Left ventricle myocardium inferior (tissue), 1 donor: ENCODE data around the gene PGP. TPM values are rescaled to one million over a fixed set of nuclear protein-coding genes. Genes with fewer than 3 reads are reported as not detected.

Experiments
- DNase-seq: peaks from one replicate; pipeline ENCODE4 v3.0.0-alpha.2; 2020
- H3K27ac ChIP-seq: fragments of 200-600 bp; replicated peaks from 2 replicates; pipeline ENCODE4 v1.8.0; 2021
- H3K27me3 ChIP-seq: fragments of 200-600 bp; 2 replicates; pipeline ENCODE4 v1.8.0; 2021; ENCODE audit warnings: low read depth
- H3K36me3 ChIP-seq: fragments of 200-600 bp; 2 replicates; pipeline ENCODE4 v1.8.0; 2021
- H3K4me1 ChIP-seq: fragments of 200-600 bp; 2 replicates; pipeline ENCODE4 v1.8.0; 2021
- H3K4me3 ChIP-seq: fragments of 200-600 bp; 2 replicates; pipeline ENCODE4 v1.8.0; 2021; ENCODE audit warnings: mild to moderate bottlenecking, moderate library complexity
- H3K9me3 ChIP-seq: fragments of 200-600 bp; replicated peaks from 2 replicates; pipeline ENCODE4 v1.8.0; 2021
- intact Hi-C: fragments of 100-400 bp; cut with micrococcal nuclease; formaldehyde crosslinking; loops from one replicate; pipeline ENCODE4 v1.11.0; 2022
- total RNA-seq: library from RNA; stranded (reverse); fragmentation: NEBNext Ultra II Directional; extraction: Animal tissue kit (Norgen Biotek cat#: 25700); gene quantifications from one replicate; pipeline ENCODE4 v1.2.1, GENCODE V29; 2021
- TF ChIP-seq, protein P1 (sequence below): fragments of 200-600 bp; IDR thresholded peaks from 2 replicates; pipeline ENCODE4 v1.8.0; 2021; ENCODE audit warnings: antibody characterized with exemption, mild to moderate bottlenecking, borderline replicate concordance
- donor health status: DM: no; HTN: yes; CAD: no; lungs with severe emphysema.

PGP gene
- total RNA-seq, 1 donor from 2014 or later = 34.1 TPM

DNA sequence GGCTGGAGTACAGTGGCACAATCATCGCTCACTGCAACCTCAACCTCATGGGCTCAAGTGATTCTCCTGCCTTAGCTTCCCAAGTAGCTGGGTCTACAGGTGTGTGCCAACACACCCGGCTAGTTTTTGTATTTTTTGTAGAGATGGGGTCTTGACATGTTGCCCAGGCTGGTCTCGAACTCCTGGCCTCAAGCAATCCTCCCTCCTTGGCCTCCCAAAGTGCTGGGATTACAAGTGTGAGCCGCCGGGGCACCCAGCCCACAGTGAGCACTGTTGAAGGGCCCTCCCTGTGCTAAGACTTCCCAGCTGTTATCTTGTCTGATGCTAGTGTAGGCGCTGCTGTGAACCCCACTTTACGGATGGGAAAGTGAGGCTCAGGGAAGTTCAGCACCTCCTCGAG lies 26.2 kb downstream of the PGP start:
- no peaks in the 10 kb centered on the region for H3K36me3 ChIP-seq
- DNase-seq = no peak
- no peak overlapping the region for H3K27ac ChIP-seq
- H3K4me1 ChIP-seq = peaks cover 4% of the 10 kb centered on the region
- no peaks in the 10 kb centered on the region for H3K9me3 ChIP-seq
- no peak overlapping the region for H3K4me3 ChIP-seq
- H3K27me3 ChIP-seq = peaks cover 7% of the 10 kb centered on the region
- TF ChIP-seq, protein P1, sequence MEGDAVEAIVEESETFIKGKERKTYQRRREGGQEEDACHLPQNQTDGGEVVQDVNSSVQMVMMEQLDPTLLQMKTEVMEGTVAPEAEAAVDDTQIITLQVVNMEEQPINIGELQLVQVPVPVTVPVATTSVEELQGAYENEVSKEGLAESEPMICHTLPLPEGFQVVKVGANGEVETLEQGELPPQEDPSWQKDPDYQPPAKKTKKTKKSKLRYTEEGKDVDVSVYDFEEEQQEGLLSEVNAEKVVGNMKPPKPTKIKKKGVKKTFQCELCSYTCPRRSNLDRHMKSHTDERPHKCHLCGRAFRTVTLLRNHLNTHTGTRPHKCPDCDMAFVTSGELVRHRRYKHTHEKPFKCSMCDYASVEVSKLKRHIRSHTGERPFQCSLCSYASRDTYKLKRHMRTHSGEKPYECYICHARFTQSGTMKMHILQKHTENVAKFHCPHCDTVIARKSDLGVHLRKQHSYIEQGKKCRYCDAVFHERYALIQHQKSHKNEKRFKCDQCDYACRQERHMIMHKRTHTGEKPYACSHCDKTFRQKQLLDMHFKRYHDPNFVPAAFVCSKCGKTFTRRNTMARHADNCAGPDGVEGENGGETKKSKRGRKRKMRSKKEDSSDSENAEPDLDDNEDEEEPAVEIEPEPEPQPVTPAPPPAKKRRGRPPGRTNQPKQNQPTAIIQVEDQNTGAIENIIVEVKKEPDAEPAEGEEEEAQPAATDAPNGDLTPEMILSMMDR = no peak
- intact Hi-C loops = no loop called here

DNA sequence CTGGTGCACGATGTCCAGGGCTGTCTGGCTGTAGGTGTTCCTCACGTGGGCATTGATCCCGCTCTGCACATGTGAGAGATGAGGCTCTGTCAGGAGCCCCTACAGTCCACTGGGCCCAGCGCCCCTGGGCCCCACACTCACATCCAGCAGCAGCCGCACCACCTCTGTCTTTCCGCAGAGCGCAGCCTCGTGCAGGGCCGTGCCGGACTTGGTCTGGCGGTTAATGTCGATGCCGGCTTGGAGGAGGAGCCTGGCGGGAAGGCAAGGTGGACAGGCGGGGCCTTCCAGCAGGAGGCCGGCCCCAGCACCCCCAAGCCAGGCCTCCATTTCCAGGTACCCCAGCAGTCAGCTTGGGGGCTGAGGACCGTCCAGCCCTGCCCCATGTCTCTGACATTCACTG lies 27.4 kb downstream of the PGP start:
- DNase-seq = no peak
- Histone ChIP-seq H3K27ac (no peak overlapping the region), H3K4me1 (peaks cover 4% of the 10 kb centered on the region), H3K36me3 (no peaks in the 10 kb centered on the region), H3K4me3 (no peak overlapping the region), H3K9me3 (no peaks in the 10 kb centered on the region), H3K27me3 (peaks cover 5% of the 10 kb centered on the region)
- TF ChIP-seq, protein P1 = no peak
- intact Hi-C loops = no loop called here

DNA sequence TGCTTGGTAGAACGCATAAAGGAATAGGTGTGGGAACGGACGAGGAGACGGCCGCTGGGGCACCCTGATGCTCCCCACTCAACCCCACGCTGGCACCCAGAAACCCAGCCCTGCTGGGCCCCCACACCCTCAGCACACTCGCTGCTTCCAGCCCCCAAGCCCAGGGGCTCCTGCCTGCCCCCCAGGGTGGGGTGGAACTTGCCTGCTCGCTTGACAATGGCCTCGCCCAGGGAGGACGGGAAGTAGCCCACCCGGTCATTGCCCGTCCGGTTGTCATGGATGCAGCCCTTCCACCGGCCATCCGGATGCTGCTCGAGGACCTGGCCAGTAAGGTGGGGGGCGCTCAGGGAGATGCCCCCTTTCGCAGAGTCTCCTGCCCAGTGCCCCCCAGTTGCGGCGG lies 28.1 kb downstream of the PGP start:
- intact Hi-C loops = no loop called here
- Histone ChIP-seq H3K36me3 (no peaks in the 10 kb centered on the region), H3K27ac (no peak overlapping the region), H3K27me3 (no peaks in the 10 kb centered on the region), H3K9me3 (no peaks in the 10 kb centered on the region), H3K4me1 (peaks cover 1% of the 10 kb centered on the region), H3K4me3 (no peak overlapping the region)
- no peak for DNase-seq
- TF ChIP-seq, protein P1 = no peak

DNA sequence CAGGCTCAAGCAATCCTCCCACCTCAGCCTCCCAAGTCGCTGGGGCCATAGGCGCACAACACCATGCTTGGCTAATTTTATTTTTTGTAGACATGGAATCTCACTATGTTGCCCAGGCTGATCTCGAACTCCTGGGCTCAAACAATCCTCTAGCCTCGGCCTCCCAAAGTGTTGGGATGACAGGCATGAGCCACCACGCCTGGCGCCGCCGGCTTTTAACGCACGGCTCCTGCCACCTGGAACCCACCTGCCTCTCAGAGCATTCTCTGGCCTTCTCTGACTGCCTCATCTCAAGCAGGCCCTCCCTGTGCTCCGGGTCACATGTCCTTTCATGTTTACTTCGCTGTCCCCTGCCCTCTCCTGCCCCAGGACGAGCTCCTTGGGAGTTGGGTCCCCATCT lies 28.6 kb downstream of the PGP start:
- Histone ChIP-seq H3K27ac (no peak overlapping the region), H3K36me3 (no peaks in the 10 kb centered on the region), H3K4me1 (no peaks in the 10 kb centered on the region), H3K9me3 (no peaks in the 10 kb centered on the region), H3K4me3 (no peak overlapping the region), H3K27me3 (no peaks in the 10 kb centered on the region)
- DNase-seq = no peak
- intact Hi-C loops = no loop called here
- TF ChIP-seq, protein P1 = no peak

DNA sequence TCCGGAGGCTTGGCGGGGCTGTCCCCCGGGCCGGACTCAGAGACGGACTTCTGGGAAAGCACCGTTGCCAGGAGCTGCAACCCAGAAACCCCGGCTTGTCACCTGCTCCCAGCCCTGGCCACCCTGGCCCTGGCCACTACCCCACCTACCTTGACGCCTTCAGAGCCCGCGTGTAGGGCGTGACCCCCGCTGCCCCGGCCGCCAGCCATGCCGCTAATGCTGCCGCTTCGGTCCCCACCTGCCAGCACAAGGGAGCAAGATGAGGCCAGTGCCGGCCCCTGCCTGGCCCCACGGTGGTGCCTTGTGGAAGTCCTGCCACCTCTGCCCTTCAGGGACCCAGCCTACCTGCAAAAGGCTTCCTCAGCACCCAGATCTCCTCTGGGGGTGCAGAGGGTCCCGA lies 29.7 kb downstream of the PGP start:
- intact Hi-C loops = no loop called here

More for the DNA sequence above, 29.7 kb downstream of the PGP start:
- Histone ChIP-seq H3K4me3 (no peak overlapping the region), H3K36me3 (no peaks in the 10 kb centered on the region), H3K27me3 (no peaks in the 10 kb centered on the region), H3K9me3 (no peaks in the 10 kb centered on the region), H3K4me1 (no peaks in the 10 kb centered on the region), H3K27ac (no peak overlapping the region)
- no peak for DNase-seq
- TF ChIP-seq, protein P1 = no peak
